ENCODE results near the gene ENPP7.

- no peak for TF ChIP-seq CTCF (IDR thresholded peaks at IDR 0.05)
- TF ChIP-seq POLR2A (IDR thresholded peaks at IDR 0.05) = no peak
Observed at GRCh38 chr17:79786930-79787643, 56.3 kb downstream of the ENPP7 start.
